ENCODE data around the gene KRT7. TPM values are rescaled to one million over a fixed set of nuclear protein-coding genes. Genes with fewer than 3 reads are reported as not detected.

Gene KRT7
- total RNA-seq, 1 experiment from 2014 or later, result 10.0 TPM

- no peak overlapping the region for H3T11ph ChIP-seq (ENCODE audit: low read length)
- no peak overlapping the region for H3K14ac ChIP-seq (ENCODE audit: insufficient read depth, low read length)
- no CpG with 5 or more reads among the region's 2 CpGs for WGBS (ENCODE audit: extremely low coverage, insufficient read length, low lambda C conversion rate)
- no peak overlapping the region for H3K4me2 ChIP-seq (ENCODE audit: insufficient read depth, insufficient read length, low read length)
- no peak overlapping the region for H3K27ac ChIP-seq (ENCODE audit: insufficient read length, low read depth, low read length)
- H3K9me3 ChIP-seq (ENCODE audit: control insufficient read depth, low read depth, low read length), result no peaks in the 10 kb centered on the region
- no peaks in the 10 kb centered on the region for H4K20me1 ChIP-seq (ENCODE audit: control insufficient read depth, insufficient read depth, insufficient read length)
- no peak for TF ChIP-seq CTCF (conservative IDR thresholded peaks at IDR 0.05)
- Mint-ChIP-seq H3K36me3 (ENCODE audit: insufficient read depth in 1 of 3, low read depth in 3 of 3) (peaks cover 0 to 22% (median 5%) of the 10 kb centered on the region in 3 experiments; a peak in 2 of 7 replicates), H3K27me3 (ENCODE audit: low read depth) (peaks cover 47% of the 10 kb centered on the region), H3K4me1 (peaks cover 19 to 21% of the 10 kb centered on the region in 2 experiments), H3K4me3 (no peak overlapping the region), H3K9me3 (peaks cover 11 to 23% of the 10 kb centered on the region in 2 experiments; a peak in 4 of 5 replicates), H3K27ac (no peak overlapping the region)
- H3K4me1 ChIP-seq (ENCODE audit: insufficient read depth, low read length), result no peaks in the 10 kb centered on the region
- no peak overlapping the region for H3K18ac ChIP-seq (ENCODE audit: insufficient read length, low read depth, low read length)
- H3K23me2 ChIP-seq (ENCODE audit: insufficient read length, low read depth, low read length, poor library complexity, severe bottlenecking), result no peaks in the 10 kb centered on the region
- H3K79me2 ChIP-seq (ENCODE audit: insufficient read depth, low read length), result no peaks in the 10 kb centered on the region
- no peaks in the 10 kb centered on the region for H3K79me1 ChIP-seq (ENCODE audit: insufficient read depth, low read depth, low read length, poor library complexity, severe bottlenecking)
- H4K91ac ChIP-seq (ENCODE audit: insufficient read length, low read depth, low read length), result no peak overlapping the region
- no peak overlapping the region for H4K5ac ChIP-seq (ENCODE audit: insufficient read length, low read depth, low read length)
- DNase-seq, result no peak
- H2BK12ac ChIP-seq (ENCODE audit: insufficient read length, low read depth, low read length), result no peak overlapping the region
- H4K8ac ChIP-seq (replicated peaks; ENCODE audit: insufficient read length, low read depth, low read length), result no peak overlapping the region
- no peaks in the 10 kb centered on the region for H3K27me3 ChIP-seq (ENCODE audit: insufficient read depth, low read length)
- H3K23ac ChIP-seq (ENCODE audit: insufficient read length, low read depth, low read length), result no peak overlapping the region
- no peak overlapping the region for H3K9ac ChIP-seq (ENCODE audit: extremely low read depth, insufficient read length, low read length)
- H2BK20ac ChIP-seq (ENCODE audit: low read depth, low read length, poor library complexity, severe bottlenecking), result no peak overlapping the region
- H2AK5ac ChIP-seq (ENCODE audit: insufficient read length, low read length), result no peak overlapping the region
- no peak overlapping the region for H2AFZ ChIP-seq (ENCODE audit: low read length)
- H2BK120ac ChIP-seq (ENCODE audit: low read depth, low read length, poor library complexity, severe bottlenecking), result no peak overlapping the region
- H2BK15ac ChIP-seq (ENCODE audit: low read depth, low read length), result no peak overlapping the region
- H3K56ac ChIP-seq (ENCODE audit: insufficient read length, low read depth, low read length), result no peak overlapping the region
- H3K4ac ChIP-seq (ENCODE audit: low read depth, low read length), result no peak overlapping the region
- H2BK5ac ChIP-seq (ENCODE audit: insufficient read length, low read length), result no peak overlapping the region
Observed at GRCh38 chr12:52264435-52264825, 31.4 kb downstream of the KRT7 start.
